ENCODE measurements around the gene CMC2. TPM values are rescaled to one million over a fixed set of nuclear protein-coding genes. Genes with fewer than 3 reads are reported as not detected.

CMC2 gene
- total and polyA plus RNA-seq, 10 of the 15 experiments (the other 5 are each of a cell fraction or from before 2014, with no cell fraction given), result 62.8 to 251 (median 157) TPM

DNA sequence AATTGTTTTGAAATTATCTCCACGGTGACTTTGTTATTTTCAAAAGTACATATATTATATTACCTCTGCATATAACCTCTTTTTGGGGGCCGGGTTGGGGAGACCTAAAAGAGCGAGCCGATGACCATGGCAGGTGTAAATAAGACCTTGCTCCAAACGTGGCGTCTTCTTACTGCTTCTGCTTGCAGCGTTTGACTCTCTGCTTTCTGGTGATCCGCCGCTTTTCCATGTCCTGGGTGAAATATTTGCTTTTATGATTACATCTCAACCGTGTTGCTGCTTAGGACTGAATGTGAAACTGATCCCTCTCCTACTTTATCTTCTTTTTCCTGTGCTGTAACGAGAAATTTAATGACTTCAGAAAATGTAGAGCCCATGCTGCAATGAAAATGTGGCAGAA is 47.1 kb upstream of the CMC2 start:
- no peaks in the 10 kb centered on the region for H3K4me1 ChIP-seq (ENCODE audit: control insufficient read depth, insufficient read depth, low read length)
- in situ Hi-C loops (cut with MboI) (no loop called here), intact Hi-C loops (cut with micrococcal nuclease; ENCODE audit: unreplicated experiment) (no loop called here)
- no peak overlapping the region for H3K9ac ChIP-seq (ENCODE audit: control insufficient read depth, insufficient read depth, low read length)
- RAD21 ChIA-PET (ENCODE audit: unreplicated experiment), result no interaction called here
- ATAC-seq (no peak), DNase-seq (ENCODE audit: low read depth, low spot score) (no peak), FAIRE-seq (no peak)
- SMC1A ChIA-PET (ENCODE audit: uncharacterized antibody, unreplicated experiment), result no interaction called here
- H2AFZ ChIP-seq (ENCODE audit: control insufficient read depth, low read depth, low read length), result no peak overlapping the region
- H4K20me1 ChIP-seq (ENCODE audit: control insufficient read depth, insufficient read depth), result no peaks in the 10 kb centered on the region
- H3K27me3 ChIP-seq (replicated peaks in 1 of 2; ENCODE audit: control insufficient read depth in 2 of 2, insufficient read depth in 2 of 2, low read length in 1 of 2), result no peaks in the 10 kb centered on the region
- no peaks in the 10 kb centered on the region; the same call in 2 of the 3 replicates for H3K9me3 ChIP-seq (replicated peaks; ENCODE audit: control insufficient read depth, insufficient read depth, low read length)
- H3K4me2 ChIP-seq (ENCODE audit: control insufficient read depth, insufficient read depth), result no peak overlapping the region
- BruUV-seq (replicated peaks), result no TSS peak
- no peaks in the 10 kb centered on the region for H3K36me3 ChIP-seq (ENCODE audit: control insufficient read depth in 2 of 2, insufficient read depth in 2 of 2, low read length in 1 of 2)
- CTCF ChIA-PET, result no interaction called here
- H3K4me3 ChIP-seq, result no peak overlapping the region
- H3K27ac ChIP-seq (ENCODE audit: control insufficient read depth, insufficient read depth), result no peak overlapping the region
- POLR2A ChIA-PET, result no interaction called here
- 58% methylated on average over 11 of the region's 11 CpGs for WGBS (ENCODE audit: insufficient coverage, insufficient replicate concordance, low lambda C conversion rate, missing lambda C conversion rate)
- H3K79me2 ChIP-seq (ENCODE audit: control insufficient read depth, insufficient read depth, low read length), result no peaks in the 10 kb centered on the region
- no peak for TF ChIP-seq E4F1 (IDR thresholded peaks at IDR 0.05; ENCODE audit: borderline replicate concordance, partially characterized antibody)
- TF ChIP-seq, protein P1, sequence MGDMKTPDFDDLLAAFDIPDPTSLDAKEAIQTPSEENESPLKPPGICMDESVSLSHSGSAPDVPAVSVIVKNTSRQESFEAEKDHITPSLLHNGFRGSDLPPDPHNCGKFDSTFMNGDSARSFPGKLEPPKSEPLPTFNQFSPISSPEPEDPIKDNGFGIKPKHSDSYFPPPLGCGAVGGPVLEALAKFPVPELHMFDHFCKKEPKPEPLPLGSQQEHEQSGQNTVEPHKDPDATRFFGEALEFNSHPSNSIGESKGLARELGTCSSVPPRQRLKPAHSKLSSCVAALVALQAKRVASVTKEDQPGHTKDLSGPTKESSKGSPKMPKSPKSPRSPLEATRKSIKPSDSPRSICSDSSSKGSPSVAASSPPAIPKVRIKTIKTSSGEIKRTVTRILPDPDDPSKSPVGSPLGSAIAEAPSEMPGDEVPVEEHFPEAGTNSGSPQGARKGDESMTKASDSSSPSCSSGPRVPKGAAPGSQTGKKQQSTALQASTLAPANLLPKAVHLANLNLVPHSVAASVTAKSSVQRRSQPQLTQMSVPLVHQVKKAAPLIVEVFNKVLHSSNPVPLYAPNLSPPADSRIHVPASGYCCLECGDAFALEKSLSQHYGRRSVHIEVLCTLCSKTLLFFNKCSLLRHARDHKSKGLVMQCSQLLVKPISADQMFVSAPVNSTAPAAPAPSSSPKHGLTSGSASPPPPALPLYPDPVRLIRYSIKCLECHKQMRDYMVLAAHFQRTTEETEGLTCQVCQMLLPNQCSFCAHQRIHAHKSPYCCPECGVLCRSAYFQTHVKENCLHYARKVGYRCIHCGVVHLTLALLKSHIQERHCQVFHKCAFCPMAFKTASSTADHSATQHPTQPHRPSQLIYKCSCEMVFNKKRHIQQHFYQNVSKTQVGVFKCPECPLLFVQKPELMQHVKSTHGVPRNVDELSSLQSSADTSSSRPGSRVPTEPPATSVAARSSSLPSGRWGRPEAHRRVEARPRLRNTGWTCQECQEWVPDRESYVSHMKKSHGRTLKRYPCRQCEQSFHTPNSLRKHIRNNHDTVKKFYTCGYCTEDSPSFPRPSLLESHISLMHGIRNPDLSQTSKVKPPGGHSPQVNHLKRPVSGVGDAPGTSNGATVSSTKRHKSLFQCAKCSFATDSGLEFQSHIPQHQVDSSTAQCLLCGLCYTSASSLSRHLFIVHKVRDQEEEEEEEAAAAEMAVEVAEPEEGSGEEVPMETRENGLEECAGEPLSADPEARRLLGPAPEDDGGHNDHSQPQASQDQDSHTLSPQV (IDR thresholded peaks at IDR 0.05), result no peak
- TF ChIP-seq CBX3 (IDR thresholded peaks at IDR 0.05; ENCODE audit: borderline replicate concordance, low read depth), result no peak
- no peak for TF ChIP-seq CHD4 (IDR thresholded peaks at IDR 0.05)
- TF ChIP-seq CUX1 (IDR thresholded peaks at IDR 0.05; ENCODE audit: insufficient replicate concordance, low read depth, low read length), result no peak
- no peak for TF ChIP-seq MEF2B (IDR thresholded peaks at IDR 0.05; ENCODE audit: partially characterized antibody, poor library complexity, severe bottlenecking)
- TF ChIP-seq POU2F2 (IDR thresholded peaks at IDR 0.05; ENCODE audit: borderline replicate concordance, low read depth, low read length), result no peak
- TF ChIP-seq MAX (IDR thresholded peaks at IDR 0.05; ENCODE audit: low read depth, low read length), result no peak
- TF ChIP-seq CBFB (IDR thresholded peaks at IDR 0.05; ENCODE audit: low read depth), result no peak
- TF ChIP-seq CBX5 (IDR thresholded peaks at IDR 0.05; ENCODE audit: low read depth), result no peak
- TF ChIP-seq FOS (IDR thresholded peaks at IDR 0.05; ENCODE audit: borderline replicate concordance, extremely low read depth, insufficient read length), result no peak

Measured in GM12878 (cell line).